Neural crest cell (in vitro differentiated cells): ENCODE results near the gene SEC16A. TPM values are rescaled to one million over a fixed set of nuclear protein-coding genes. Genes with fewer than 3 reads are reported as not detected.

Experiments used
- DNase-seq: peaks from one replicate; pipeline ENCODE4 v3.0.0; 2021; ENCODE audit warnings: low read depth, mixed read lengths, low spot score
- H3K27ac Mint-ChIP-seq: one replicate; pipeline ENCODE4 v1.8.0; 2021; ENCODE audit warnings: mild to moderate bottlenecking, mixed read lengths; ENCODE audit not compliant: unreplicated experiment
- H3K27me3 Mint-ChIP-seq: 2 replicates; pipeline ENCODE4 v1.8.0; 2021; ENCODE audit warnings: low read depth, mild to moderate bottlenecking, mixed read lengths
- H3K36me3 Mint-ChIP-seq: 2 replicates; pipeline ENCODE4 v1.8.0; 2021; ENCODE audit warnings: low read depth, mild to moderate bottlenecking, mixed read lengths
- H3K4me1 Mint-ChIP-seq: 2 replicates; pipeline ENCODE4 v1.8.0; 2021; ENCODE audit warnings: mixed read lengths
- H3K4me3 Mint-ChIP-seq: one replicate; pipeline ENCODE4 v1.8.0; 2021; ENCODE audit warnings: mild to moderate bottlenecking, mixed read lengths
- H3K9me3 Mint-ChIP-seq: 2 replicates; pipeline ENCODE4 v1.8.0; 2021; ENCODE audit warnings: mixed read lengths
- CTCF ChIP-seq: fragments of 200-600 bp; sonication (generic); conservative IDR thresholded peaks from 2 replicates; pipeline ENCODE4 v1.5.0; 2021; ENCODE audit warnings: antibody characterized with exemption, mild to moderate bottlenecking
- total RNA-seq: library from RNA; stranded (reverse); gene quantifications from 2 replicates; pipeline ENCODE4 v1.2.1, GENCODE V29; 2021

SEC16A gene
- total RNA-seq, 1 donor from 2014 or later, result 77.2 TPM

GRCh38 chr9:136470356-136470755 is 12.5 kb downstream of the SEC16A start:
- Mint-ChIP-seq H3K4me3 (no peak overlapping the region), H3K4me1 (no peaks in the 10 kb centered on the region), H3K36me3 (peaks cover 3% of the 10 kb centered on the region), H3K27me3 (no peaks in the 10 kb centered on the region), H3K9me3 (no peaks in the 10 kb centered on the region), H3K27ac (no peak overlapping the region)
- DNase-seq, result no peak
- TF ChIP-seq CTCF, result no peak

- DNase-seq, result no peak
- Mint-ChIP-seq H3K36me3 (peaks cover 6% of the 10 kb centered on the region), H3K4me1 (no peaks in the 10 kb centered on the region), H3K27ac (no peak overlapping the region), H3K27me3 (no peaks in the 10 kb centered on the region), H3K4me3 (no peak overlapping the region), H3K9me3 (no peaks in the 10 kb centered on the region)
- TF ChIP-seq CTCF, result no peak
These were observed 15.1 kb downstream of the SEC16A start for GRCh38 chr9:136467766-136468165.

GRCh38 chr9:136466155-136466541 is 16.7 kb downstream of the SEC16A start:
- Mint-ChIP-seq H3K4me3 (no peak overlapping the region), H3K36me3 (peaks cover 9% of the 10 kb centered on the region)

GRCh38 chr9:136465500-136466154 is 17.2 kb downstream of the SEC16A start:
- Mint-ChIP-seq H3K27me3 (no peaks in the 10 kb centered on the region), H3K4me1 (no peaks in the 10 kb centered on the region), H3K27ac (peak overlapping the region; percentile 83), H3K9me3 (no peaks in the 10 kb centered on the region), H3K4me3 (no peak overlapping the region), H3K36me3 (peaks cover 9% of the 10 kb centered on the region)
- DNase-seq, result no peak
- TF ChIP-seq CTCF, result no peak

More at GRCh38 chr9:136466155-136466541, 16.7 kb downstream of the SEC16A start:
- no peak for DNase-seq
- H3K27ac Mint-ChIP-seq, result no peak overlapping the region
- no peaks in the 10 kb centered on the region for H3K27me3 Mint-ChIP-seq
- no peaks in the 10 kb centered on the region for H3K4me1 Mint-ChIP-seq
- H3K9me3 Mint-ChIP-seq, result no peaks in the 10 kb centered on the region
- TF ChIP-seq CTCF, result no peak

GRCh38 chr9:136464241-136464640 is 18.6 kb downstream of the SEC16A start:
- no peak for DNase-seq
- Mint-ChIP-seq H3K27me3 (no peaks in the 10 kb centered on the region), H3K27ac (no peak overlapping the region), H3K36me3 (peaks cover 10% of the 10 kb centered on the region), H3K9me3 (no peaks in the 10 kb centered on the region), H3K4me3 (no peak overlapping the region), H3K4me1 (no peaks in the 10 kb centered on the region)
- no peak for TF ChIP-seq CTCF
